NT2/D1 (cell line): ENCODE data around the gene PIP5K1C.

Source experiments
- SUZ12 ChIP-seq: IDR thresholded peaks from 2 replicates; pipeline ENCODE4 v1.6.1; 2011; ENCODE audit not compliant: insufficient read length, insufficient read depth; ENCODE audit errors: extremely low read depth
- YY1 ChIP-seq: IDR thresholded peaks from 2 replicates; pipeline ENCODE4 v1.6.1; 2011; ENCODE audit not compliant: insufficient read length, insufficient read depth
- ZNF274 ChIP-seq: IDR thresholded peaks from 2 replicates; pipeline ENCODE4 v1.6.1; 2011; ENCODE audit warnings: mild to moderate bottlenecking, low read depth, low read length

DNA sequence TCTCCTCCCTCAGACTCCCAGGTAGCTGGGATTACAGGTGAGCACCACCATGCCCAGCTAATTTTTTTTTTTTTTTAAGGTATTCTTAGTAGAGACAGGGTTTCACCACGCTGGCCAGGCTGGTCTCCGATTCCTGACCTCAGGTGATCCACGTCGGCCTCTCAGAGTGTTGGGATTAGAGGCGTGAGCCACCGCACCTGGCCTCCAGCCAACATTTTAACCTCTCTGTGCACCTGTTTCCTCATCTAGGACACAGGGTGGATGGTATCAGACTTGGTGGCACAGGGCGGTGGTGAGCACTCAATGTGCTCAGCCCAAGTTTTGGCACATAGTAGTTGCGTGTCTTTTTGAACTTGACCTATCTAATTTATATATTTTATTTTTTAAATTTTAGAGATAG, 48.7 kb upstream of the PIP5K1C start:
- TF ChIP-seq ZNF274 (no peak), YY1 (no peak), SUZ12 (no peak)
